Cardiac fibroblast (primary cell): ENCODE data around the gene DNAJC11.
A peak's percentile ranks its signal among the peaks of the same experiment; 100 is the strongest.

Experiments
- DNase-seq, 2 donors: peaks; one replicate each; pipeline versions ENCODE4 v3.0.0 to v3.0.0-alpha.2; 2010; ENCODE audit warnings: low read depth in 2 of 2
- H3K4me3 ChIP-seq, 2 donors: replicated peaks in 1 of 2; 1 replicate in 1 of 2; 2 replicates in 1 of 2; pipeline ENCODE4 v1.5.1; 2011; ENCODE audit warnings: low read depth in 2 of 2, low read length in 2 of 2, mild to moderate bottlenecking in 2 of 2, moderate library complexity in 1 of 2
- CTCF ChIP-seq: IDR thresholded peaks from one replicate; pipeline ENCODE4 v1.5.1; 2011; ENCODE audit warnings: low read depth, mild to moderate bottlenecking, low read length, inconsistent platforms

Gene DNAJC11

GRCh38 chr1:6625584-6626149, 75.9 kb downstream of the DNAJC11 start:
- peak overlapping the region; percentile 69 to 73 for H3K4me3 ChIP-seq
- no peak for TF ChIP-seq CTCF
- DNase-seq, result peak; percentile 50 to 81

GRCh38 chr1:6624710-6625583, 76.7 kb downstream of the DNAJC11 start, which contains the start of gene THAP3:
TSS of gene THAP3 (plus strand) at chr1:6624868. CDS start at chr1:6625219, 351 bp downstream.
- TF ChIP-seq CTCF, result no peak
- DNase-seq, result peak; percentile 90 to 92

GRCh38 chr1:6623269-6623965, 78.2 kb downstream of the DNAJC11 start:
- DNase-seq, result no peak
- no peak for TF ChIP-seq CTCF
- H3K4me3 ChIP-seq, result no peak overlapping the region

More at GRCh38 chr1:6624710-6625583, 76.7 kb downstream of the DNAJC11 start, which contains the start of gene THAP3:
- peak within 1 kb of the TSS; percentile 69 to 73 for H3K4me3 ChIP-seq

- no peak overlapping the region for H3K4me3 ChIP-seq
- no peak for TF ChIP-seq CTCF
- no peak for DNase-seq
Observed at GRCh38 chr1:6622396-6623152, 79.0 kb downstream of the DNAJC11 start.

- no peak for DNase-seq
- no peak for TF ChIP-seq CTCF
- H3K4me3 ChIP-seq, result no peak overlapping the region
Observed at GRCh38 chr1:6621429-6622391, 79.9 kb downstream of the DNAJC11 start.
